ENCODE data around the gene APOBR. TPM values are rescaled to one million over a fixed set of nuclear protein-coding genes. Genes with fewer than 3 reads are reported as not detected.
A peak's percentile ranks its signal among the peaks of the same experiment; 100 is the strongest.
"Not testable (repeated sequence)": the region's sequence is repeated elsewhere in the genome, so short reads cannot be mapped to it uniquely, and the experiment has no call there.

The APOBR gene
- total RNA-seq, 1 donor from 2014 or later, result 17.7 TPM

- ATAC-seq (no peak), DNase-seq (no peak)
- no peaks in the 10 kb centered on the region for H3K4me1 ChIP-seq
- H3K4me3 ChIP-seq, result no peak overlapping the region
- no peak for TF ChIP-seq CTCF (IDR thresholded peaks at IDR 0.05)
- H3K36me3 ChIP-seq, result no peaks in the 10 kb centered on the region
- H3K27me3 ChIP-seq, result no peaks in the 10 kb centered on the region
- intact Hi-C loops (cut with DNase I), result no loop called here
- no peak overlapping the region for H3K27ac ChIP-seq
- H3K9me3 ChIP-seq, result no peaks in the 10 kb centered on the region
These were observed 26.2 kb downstream of the APOBR start for GRCh38 chr16:28520672-28521071.

DNA sequence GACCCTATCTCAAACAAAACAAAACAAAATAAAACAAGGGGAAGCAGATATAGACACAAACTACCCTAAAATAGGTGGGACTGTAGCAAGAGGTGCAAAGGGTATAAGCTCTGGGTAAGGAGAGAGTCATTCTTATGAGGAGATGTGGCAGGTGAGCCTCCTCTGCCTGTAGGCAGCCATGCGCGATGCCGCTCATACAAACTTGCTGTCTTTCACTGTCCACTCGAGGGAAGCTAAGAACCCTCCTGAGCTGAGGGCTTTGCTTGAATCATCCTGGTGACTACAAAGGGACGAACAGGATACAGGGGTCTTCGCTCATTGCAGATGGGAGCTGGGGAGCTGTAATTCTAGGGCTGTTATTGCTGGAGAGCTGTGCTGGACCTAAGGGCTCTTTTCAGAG, 27.0 kb downstream of the APOBR start:
- Histone ChIP-seq H3K9me3 (no peaks in the 10 kb centered on the region), H3K4me1 (no peaks in the 10 kb centered on the region), H3K4me3 (no peak overlapping the region), H3K36me3 (no peaks in the 10 kb centered on the region), H3K27ac (no peak overlapping the region), H3K27me3 (no peaks in the 10 kb centered on the region)
- intact Hi-C loops (cut with DNase I), result no loop called here
- TF ChIP-seq CTCF (IDR thresholded peaks at IDR 0.05), result no peak
- DNase-seq (no peak), ATAC-seq (no peak)

- DNase-seq (no peak), ATAC-seq (no peak)
- no peak overlapping the region for H3K27ac ChIP-seq
These were observed 28.3 kb downstream of the APOBR start for GRCh38 chr16:28522792-28523191.

DNA sequence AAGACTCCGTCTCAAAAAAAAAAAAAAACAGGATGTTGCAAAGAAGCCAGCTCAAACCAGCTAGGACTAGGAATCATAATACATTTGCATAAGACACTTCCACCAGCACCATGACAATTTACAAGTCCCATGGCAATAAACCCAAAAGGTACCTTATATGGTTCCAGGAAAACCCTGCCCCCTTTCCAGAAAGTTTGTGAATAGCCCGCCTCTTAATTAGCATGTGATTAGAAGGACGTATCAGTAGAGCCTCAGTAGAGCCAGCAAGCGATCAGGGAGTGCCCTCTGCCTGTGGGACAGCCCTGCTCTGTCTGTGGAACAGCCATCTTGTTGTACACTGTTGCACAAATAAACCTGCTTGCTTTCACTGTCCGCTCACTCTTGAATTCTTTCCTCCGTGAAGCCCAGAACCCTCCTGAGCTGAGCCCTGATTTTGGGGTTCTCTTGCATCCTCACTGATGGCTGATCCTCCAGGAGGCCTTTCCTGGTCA, 30.3 kb downstream of the APOBR start:
- intact Hi-C loops (cut with DNase I), result no loop called here
- H3K36me3 ChIP-seq, result no peaks in the 10 kb centered on the region
- H3K27ac ChIP-seq, result no peak overlapping the region
- no peaks in the 10 kb centered on the region for H3K4me1 ChIP-seq
- no peak overlapping the region for H3K4me3 ChIP-seq
- no peaks in the 10 kb centered on the region for H3K27me3 ChIP-seq
- ATAC-seq (peak; percentile 39), DNase-seq (no peak)
- TF ChIP-seq CTCF (IDR thresholded peaks at IDR 0.05), result no peak
- H3K9me3 ChIP-seq, result no peaks in the 10 kb centered on the region

More at GRCh38 chr16:28522792-28523191, 28.3 kb downstream of the APOBR start:
- no peaks in the 10 kb centered on the region for H3K36me3 ChIP-seq
- no peaks in the 10 kb centered on the region for H3K27me3 ChIP-seq
- no peak for TF ChIP-seq CTCF (IDR thresholded peaks at IDR 0.05)
- no peaks in the 10 kb centered on the region for H3K9me3 ChIP-seq
- intact Hi-C loops (cut with DNase I), result no loop called here
- H3K4me1 ChIP-seq, result no peaks in the 10 kb centered on the region
- no peak overlapping the region for H3K4me3 ChIP-seq

GRCh38 chr16:28526201-28527099, 32.0 kb downstream of the APOBR start:
- H3K27me3 ChIP-seq, result no peaks in the 10 kb centered on the region
- H3K36me3 ChIP-seq, result no peaks in the 10 kb centered on the region
- no peak overlapping the region for H3K27ac ChIP-seq
- intact Hi-C loops (cut with DNase I), result no loop called here
- H3K9me3 ChIP-seq, result no peaks in the 10 kb centered on the region
- DNase-seq, result no peak
- TF ChIP-seq CTCF (IDR thresholded peaks at IDR 0.05), result no peak
- H3K4me1 ChIP-seq, result no peaks in the 10 kb centered on the region
- no peak for ATAC-seq
- no peak overlapping the region for H3K4me3 ChIP-seq

- H3K27me3 ChIP-seq; H3K4me3 ChIP-seq; H3K4me1 ChIP-seq; H3K9me3 ChIP-seq; intact Hi-C loops (cut with DNase I); H3K27ac ChIP-seq; ATAC-seq; H3K36me3 ChIP-seq; DNase-seq: not testable (repeated sequence)
These were observed 32.8 kb downstream of the APOBR start for GRCh38 chr16:28527100-28527785.
